Thyroid gland (tissue), 4 donors: ENCODE data around the gene TLE1. TPM values are rescaled to one million over a fixed set of nuclear protein-coding genes. Genes with fewer than 3 reads are reported as not detected.

Source experiments
- DNase-seq, 2 donors: peaks; one replicate each; pipeline ENCODE4 v3.0.0-alpha.2; 2019
- H3K27ac ChIP-seq, 3 donors: fragments of 200-600 bp; sonication (generic); 1 replicate in 2 of 3; 2 replicates in 1 of 3; pipeline ENCODE4 v1.5.1; 2016 to 2019; ENCODE audit warnings: mild to moderate bottlenecking in 1 of 3, moderate library complexity in 1 of 3
- H3K27me3 ChIP-seq: fragments of 200-600 bp; sonication (generic); one replicate; pipeline ENCODE4 v1.5.1; 2019
- H3K36me3 ChIP-seq, 2 donors: fragments of 200-600 bp; sonication (generic); one replicate each; pipeline ENCODE4 v1.5.1; 2016 to 2019
- H3K4me1 ChIP-seq, 2 donors: fragments of 200-600 bp; sonication (generic); one replicate each; pipeline ENCODE4 v1.5.1; 2017 to 2019
- H3K4me3 ChIP-seq, 3 donors: fragments of 200-600 bp; sonication (generic); replicated peaks in 1 of 3; 1 replicate in 2 of 3; 2 replicates in 1 of 3; pipeline ENCODE4 v1.5.1; 2016; ENCODE audit warnings: mild to moderate bottlenecking in 1 of 3
- H3K9me3 ChIP-seq: fragments of 200-600 bp; sonication (generic); one replicate; pipeline ENCODE4 v1.5.1; 2017
- POLR2A ChIP-seq, 2 donors: fragments of 450-650 bp; IDR thresholded peaks; one replicate each; pipeline ENCODE4 v1.6.1; 2017; ENCODE audit warnings: antibody characterized with exemption in 2 of 2, mild to moderate bottlenecking in 2 of 2, moderate library complexity in 1 of 2
- WGBS, 2 donors: methylation state at CpG; one replicate each; pipeline ENCODE4 v1.1.5; 2017; 5-methylcytosine and 5-hydroxymethylcytosine counted together
- intact Hi-C: fragments of 100-400 bp; cut with DNase I; formaldehyde crosslinking; loops from one replicate; pipeline ENCODE4 v1.15.1; 2023
- total RNA-seq, 4 donors: library from RNA; depleted of rRNA; stranded (reverse); fragments of >200 nt; gene quantifications; one replicate each; pipeline ENCODE4 v1.2.3, GENCODE V29; 2016
- TF ChIP-seq, protein P1 (sequence below), 6 experiments: fragments of 200-600 bp in 3 of 6; fragments of 450-650 bp in 3 of 6; sonication (generic) in 3 of 6; IDR thresholded peaks; one replicate each; pipeline ENCODE4 v1.5.1; 2016 to 2019; ENCODE audit warnings: antibody characterized with exemption in 6 of 6, mild to moderate bottlenecking in 2 of 6, inconsistent platforms in 1 of 6, moderate library complexity in 1 of 6

TLE1 gene
- total RNA-seq, 4 donors from 2014 or later: 40.7 to 91.1 (median 58.4) TPM

DNA sequence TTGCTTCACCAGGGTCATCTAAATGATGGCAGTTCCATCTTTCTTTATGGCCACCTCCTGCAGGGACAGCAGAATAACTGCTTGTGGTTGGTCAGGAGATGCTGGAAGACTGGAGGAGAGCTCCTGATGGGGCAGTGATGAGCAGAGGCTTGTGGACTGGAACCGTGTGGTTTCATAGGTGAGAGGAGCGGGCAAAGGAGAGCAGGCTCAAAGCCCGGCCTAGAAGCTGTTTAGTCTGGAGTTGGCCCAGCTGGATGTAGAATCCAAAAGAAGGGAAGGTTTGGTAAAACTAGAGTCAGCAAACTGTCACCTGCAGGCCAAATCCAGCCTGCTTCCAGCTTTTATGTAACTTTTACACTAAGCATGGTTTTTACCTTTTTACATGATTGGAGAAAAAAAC lies 32.9 kb upstream of the TLE1 start:
- Histone ChIP-seq H3K9me3 (no peaks in the 10 kb centered on the region), H3K4me1 (no peaks in the 10 kb centered on the region), H3K36me3 (no peaks in the 10 kb centered on the region), H3K27me3 (no peaks in the 10 kb centered on the region), H3K27ac (no peak overlapping the region), H3K4me3 (no peak overlapping the region)
- WGBS, 2 donors: 94 to 95% methylated on average over 3 of the region's 3 CpGs
- intact Hi-C loops: no loop called here
- no peak for DNase-seq
- no peak for TF ChIP-seq POLR2A (IDR thresholded peaks at IDR 0.05)
- TF ChIP-seq, protein P1, sequence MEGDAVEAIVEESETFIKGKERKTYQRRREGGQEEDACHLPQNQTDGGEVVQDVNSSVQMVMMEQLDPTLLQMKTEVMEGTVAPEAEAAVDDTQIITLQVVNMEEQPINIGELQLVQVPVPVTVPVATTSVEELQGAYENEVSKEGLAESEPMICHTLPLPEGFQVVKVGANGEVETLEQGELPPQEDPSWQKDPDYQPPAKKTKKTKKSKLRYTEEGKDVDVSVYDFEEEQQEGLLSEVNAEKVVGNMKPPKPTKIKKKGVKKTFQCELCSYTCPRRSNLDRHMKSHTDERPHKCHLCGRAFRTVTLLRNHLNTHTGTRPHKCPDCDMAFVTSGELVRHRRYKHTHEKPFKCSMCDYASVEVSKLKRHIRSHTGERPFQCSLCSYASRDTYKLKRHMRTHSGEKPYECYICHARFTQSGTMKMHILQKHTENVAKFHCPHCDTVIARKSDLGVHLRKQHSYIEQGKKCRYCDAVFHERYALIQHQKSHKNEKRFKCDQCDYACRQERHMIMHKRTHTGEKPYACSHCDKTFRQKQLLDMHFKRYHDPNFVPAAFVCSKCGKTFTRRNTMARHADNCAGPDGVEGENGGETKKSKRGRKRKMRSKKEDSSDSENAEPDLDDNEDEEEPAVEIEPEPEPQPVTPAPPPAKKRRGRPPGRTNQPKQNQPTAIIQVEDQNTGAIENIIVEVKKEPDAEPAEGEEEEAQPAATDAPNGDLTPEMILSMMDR (IDR thresholded peaks at IDR 0.05): no peak

GRCh38 chr9:81720450-81721086 lies 31.2 kb upstream of the TLE1 start:
- no peak for TF ChIP-seq POLR2A (IDR thresholded peaks at IDR 0.05)
- TF ChIP-seq, protein P1 (IDR thresholded peaks at IDR 0.05): no peak
- Histone ChIP-seq H3K27ac (no peak overlapping the region), H3K4me3 (no peak overlapping the region), H3K27me3 (no peaks in the 10 kb centered on the region), H3K4me1 (no peaks in the 10 kb centered on the region), H3K36me3 (no peaks in the 10 kb centered on the region), H3K9me3 (no peaks in the 10 kb centered on the region)
- WGBS, 2 donors: 90 to 95% methylated on average over 9 of the region's 9 CpGs
- intact Hi-C loops: no loop called here
- DNase-seq: no peak

GRCh38 chr9:81719972-81720371 lies 30.6 kb upstream of the TLE1 start:
- no peaks in the 10 kb centered on the region for H3K36me3 ChIP-seq
- no peak overlapping the region for H3K4me3 ChIP-seq
- H3K9me3 ChIP-seq: no peaks in the 10 kb centered on the region
- no peak overlapping the region for H3K27ac ChIP-seq
- no peak for DNase-seq
- no peaks in the 10 kb centered on the region for H3K27me3 ChIP-seq
- H3K4me1 ChIP-seq: no peaks in the 10 kb centered on the region
- 89 to 93% methylated on average over 4 of the region's 4 CpGs for WGBS, 2 donors
- intact Hi-C loops: no loop called here
- TF ChIP-seq POLR2A (IDR thresholded peaks at IDR 0.05): no peak

DNA sequence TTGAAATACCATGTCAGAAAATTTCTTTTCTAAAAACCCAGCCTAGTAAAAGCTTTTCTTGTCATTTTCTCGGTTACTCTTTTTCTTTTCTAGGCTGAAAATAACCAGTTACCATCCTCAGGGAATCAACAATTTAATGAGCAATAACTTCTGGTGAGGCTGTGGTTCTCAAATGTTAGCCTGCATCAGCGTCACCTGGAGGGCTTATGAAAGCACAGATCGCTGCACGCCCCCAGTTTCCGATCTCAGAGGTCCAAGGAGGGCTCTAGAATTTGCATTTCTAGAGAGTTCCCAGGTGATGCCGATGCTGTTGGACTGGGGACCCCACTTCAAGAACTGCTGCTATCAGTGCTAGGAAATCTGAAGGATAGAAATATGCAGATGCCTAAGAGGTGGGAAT lies 28.9 kb upstream of the TLE1 start:
- H3K27ac ChIP-seq: no peak overlapping the region
- no peaks in the 10 kb centered on the region for H3K9me3 ChIP-seq
- no peak overlapping the region for H3K4me3 ChIP-seq
- H3K27me3 ChIP-seq: no peaks in the 10 kb centered on the region
- H3K4me1 ChIP-seq: no peaks in the 10 kb centered on the region
- WGBS, 2 donors: 75 to 78% methylated on average over 6 of the region's 6 CpGs
- intact Hi-C loops: no loop called here
- DNase-seq: no peak
- H3K36me3 ChIP-seq: no peaks in the 10 kb centered on the region
- no peak for TF ChIP-seq POLR2A (IDR thresholded peaks at IDR 0.05)

- Histone ChIP-seq H3K27me3 (no peaks in the 10 kb centered on the region), H3K9me3 (no peaks in the 10 kb centered on the region), H3K36me3 (no peaks in the 10 kb centered on the region), H3K4me3 (no peak overlapping the region), H3K27ac (no peak overlapping the region), H3K4me1 (no peaks in the 10 kb centered on the region)
- intact Hi-C loops: no loop called here
- DNase-seq: no peak
- TF ChIP-seq, protein P1 (IDR thresholded peaks at IDR 0.05): no peak
- no peak for TF ChIP-seq POLR2A (IDR thresholded peaks at IDR 0.05)
These were observed 28.4 kb upstream of the TLE1 start for GRCh38 chr9:81717747-81718077.

GRCh38 chr9:81717061-81717746 lies 27.9 kb upstream of the TLE1 start:
- no peak for TF ChIP-seq POLR2A (IDR thresholded peaks at IDR 0.05)
- TF ChIP-seq, protein P1 (IDR thresholded peaks at IDR 0.05): no peak

More at GRCh38 chr9:81717061-81717746, 27.9 kb upstream of the TLE1 start:
- Histone ChIP-seq H3K27ac (no peak overlapping the region), H3K9me3 (no peaks in the 10 kb centered on the region), H3K4me1 (no peaks in the 10 kb centered on the region), H3K27me3 (no peaks in the 10 kb centered on the region), H3K4me3 (no peak overlapping the region), H3K36me3 (no peaks in the 10 kb centered on the region)
- 75 to 80% methylated on average over 5 of the region's 5 CpGs for WGBS, 2 donors
- intact Hi-C loops: no loop called here
- DNase-seq: no peak
